AG09309 (cell line): ENCODE measurements around the gene SIRPG.

ENCODE experiments used
- DNase-seq: peaks from one replicate; pipeline ENCODE4 v3.0.0-alpha.2; 2010; ENCODE audit warnings: low read depth
- H3K4me3 ChIP-seq: 2 replicates; pipeline ENCODE4 v1.5.1; 2011; ENCODE audit warnings: mild to moderate bottlenecking, low read depth, low read length, moderate library complexity; ENCODE audit not compliant: control insufficient read depth
- TF ChIP-seq, protein P1 (sequence below): IDR thresholded peaks from 2 replicates; pipeline ENCODE4 v1.5.1; 2011; ENCODE audit warnings: mild to moderate bottlenecking, low read depth, low read length, inconsistent platforms; ENCODE audit not compliant: insufficient read depth, control insufficient read depth; ENCODE audit errors: missing control alignments

Gene SIRPG

GRCh38 chr20:1654996-1655395 lies 2.6 kb downstream of the SIRPG start:
- no peak for DNase-seq

DNA sequence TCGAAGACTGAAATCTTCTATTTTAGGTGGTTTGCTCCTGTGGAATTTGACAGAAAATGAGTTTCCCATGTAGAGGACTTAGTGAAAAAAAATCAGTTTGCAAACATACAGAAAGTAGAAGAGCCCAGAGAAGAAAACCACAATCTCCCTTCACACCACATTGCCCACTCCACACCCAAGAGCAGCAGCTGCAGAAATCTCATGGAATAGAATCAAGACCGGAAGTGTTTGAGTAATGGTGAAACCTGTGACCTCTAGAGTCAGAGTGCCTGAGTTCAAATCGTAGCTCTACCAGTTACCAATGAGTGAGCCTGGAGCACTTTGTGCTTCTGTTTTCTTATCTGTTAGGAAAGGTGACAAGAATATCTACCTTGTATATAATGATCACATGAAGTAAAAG lies 4.6 kb downstream of the SIRPG start:
- DNase-seq = no peak
- H3K4me3 ChIP-seq = no peak overlapping the region
- TF ChIP-seq, protein P1, sequence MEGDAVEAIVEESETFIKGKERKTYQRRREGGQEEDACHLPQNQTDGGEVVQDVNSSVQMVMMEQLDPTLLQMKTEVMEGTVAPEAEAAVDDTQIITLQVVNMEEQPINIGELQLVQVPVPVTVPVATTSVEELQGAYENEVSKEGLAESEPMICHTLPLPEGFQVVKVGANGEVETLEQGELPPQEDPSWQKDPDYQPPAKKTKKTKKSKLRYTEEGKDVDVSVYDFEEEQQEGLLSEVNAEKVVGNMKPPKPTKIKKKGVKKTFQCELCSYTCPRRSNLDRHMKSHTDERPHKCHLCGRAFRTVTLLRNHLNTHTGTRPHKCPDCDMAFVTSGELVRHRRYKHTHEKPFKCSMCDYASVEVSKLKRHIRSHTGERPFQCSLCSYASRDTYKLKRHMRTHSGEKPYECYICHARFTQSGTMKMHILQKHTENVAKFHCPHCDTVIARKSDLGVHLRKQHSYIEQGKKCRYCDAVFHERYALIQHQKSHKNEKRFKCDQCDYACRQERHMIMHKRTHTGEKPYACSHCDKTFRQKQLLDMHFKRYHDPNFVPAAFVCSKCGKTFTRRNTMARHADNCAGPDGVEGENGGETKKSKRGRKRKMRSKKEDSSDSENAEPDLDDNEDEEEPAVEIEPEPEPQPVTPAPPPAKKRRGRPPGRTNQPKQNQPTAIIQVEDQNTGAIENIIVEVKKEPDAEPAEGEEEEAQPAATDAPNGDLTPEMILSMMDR = no peak

More at GRCh38 chr20:1654996-1655395, 2.6 kb downstream of the SIRPG start:
- TF ChIP-seq, protein P1 = no peak
- no peak overlapping the region for H3K4me3 ChIP-seq

GRCh38 chr20:1652104-1652503 lies 5.5 kb downstream of the SIRPG start:
- no peak overlapping the region for H3K4me3 ChIP-seq
- no peak for DNase-seq
- TF ChIP-seq, protein P1 = no peak

DNA sequence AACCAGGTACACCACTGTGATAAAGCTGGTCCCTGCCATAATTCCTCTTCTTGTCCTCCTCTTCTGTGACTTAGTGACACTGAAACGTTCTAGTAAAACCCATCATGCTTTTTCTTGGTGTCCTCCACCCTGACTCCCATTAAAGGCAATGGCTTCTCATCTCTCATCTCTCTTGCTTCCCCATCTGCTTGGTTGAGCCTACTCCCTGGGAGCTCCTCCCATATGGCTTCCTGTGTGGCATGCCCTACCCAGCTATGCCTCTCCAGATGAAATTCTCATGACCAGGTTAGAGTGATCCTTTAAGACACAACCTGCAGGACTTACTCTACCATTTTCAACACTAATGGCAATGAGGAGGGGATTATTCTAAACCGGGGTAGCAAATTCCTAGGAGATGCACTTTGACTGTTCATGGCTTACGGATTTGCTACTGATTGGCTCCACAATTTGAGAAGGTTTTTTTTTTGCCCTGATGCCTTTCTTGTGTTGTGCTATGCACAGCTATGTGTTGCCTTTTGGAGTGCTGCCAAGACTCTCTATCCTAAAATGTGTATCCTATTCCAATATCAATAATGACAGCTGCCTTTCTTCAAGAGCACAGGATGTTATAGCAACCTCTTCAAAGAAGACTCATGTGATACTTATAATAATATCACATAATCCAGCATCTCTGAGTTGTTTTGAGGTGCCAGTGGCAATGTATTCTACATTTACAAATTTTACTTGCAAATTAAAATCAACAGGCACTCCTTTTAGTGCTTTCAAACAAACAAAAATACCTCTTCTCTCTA lies 6.1 kb downstream of the SIRPG start:
- TF ChIP-seq, protein P1 = no peak
- H3K4me3 ChIP-seq = no peak overlapping the region
- no peak for DNase-seq

DNA sequence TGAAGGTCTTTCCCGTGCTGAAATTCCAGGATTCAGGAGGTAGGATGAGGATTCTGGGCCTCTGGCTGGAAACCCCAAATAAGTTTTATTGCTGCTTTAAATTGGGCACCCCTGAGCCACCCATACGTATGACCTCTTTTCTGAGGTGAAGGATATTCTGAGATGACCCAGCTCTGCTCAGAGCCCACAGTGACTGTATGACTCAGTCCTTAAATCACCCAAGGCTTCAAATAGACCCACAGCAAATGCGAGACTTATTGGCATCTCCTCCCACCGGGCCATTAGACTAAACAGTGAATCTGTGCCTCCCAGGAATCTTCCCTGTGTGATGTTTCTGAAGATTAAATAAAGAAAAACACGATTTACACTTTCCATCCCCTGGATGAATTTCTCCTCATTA lies 9.5 kb downstream of the SIRPG start:
- no peak for DNase-seq
- no peak overlapping the region for H3K4me3 ChIP-seq
- TF ChIP-seq, protein P1 = no peak

- TF ChIP-seq, protein P1 = no peak
- no peak overlapping the region for H3K4me3 ChIP-seq
- no peak for DNase-seq
Measured at GRCh38 chr20:1646975-1647431, 10.6 kb downstream of the SIRPG start.
